NCI-H128 (cell line): ENCODE data around the gene VSIG4.
"Not testable (repeated sequence)": the region's sequence is repeated elsewhere in the genome, so short reads cannot be mapped to it uniquely, and the experiment has no call there.

ENCODE experiments used
- DNase-seq: peaks from one replicate; lab custom pipeline; 2025; ENCODE audit not compliant: unreplicated experiment; lab: John Stamatoyannopoulos, UW

VSIG4 gene

GRCh38 chrX:66039944-66040343 lies at the start of gene VSIG4:
TSS of gene VSIG4 (minus strand) at chrX:66040080. CDS start at chrX:66039998, 82 bp downstream.
- DNase-seq: no peak

GRCh38 chrX:66076801-66077200 lies 36.9 kb upstream of the VSIG4 start:
- no peak for DNase-seq

- DNase-seq: no peak
Measured at GRCh38 chrX:66074920-66075879, 35.3 kb upstream of the VSIG4 start.

- no peak for DNase-seq
Measured at GRCh38 chrX:66071126-66071525, 31.2 kb upstream of the VSIG4 start.

GRCh38 chrX:66064261-66064660 lies 24.4 kb upstream of the VSIG4 start:
- DNase-seq: no peak

GRCh38 chrX:66057019-66057418 lies 17.1 kb upstream of the VSIG4 start:
- DNase-seq: not testable (repeated sequence)

GRCh38 chrX:66054978-66055377 lies 15.1 kb upstream of the VSIG4 start:
- no peak for DNase-seq

- DNase-seq: no peak
Measured at GRCh38 chrX:66053414-66053813, 13.5 kb upstream of the VSIG4 start.

- no peak for DNase-seq
Measured at GRCh38 chrX:66051980-66052379, 12.1 kb upstream of the VSIG4 start.

GRCh38 chrX:66050140-66050569 lies 10.3 kb upstream of the VSIG4 start:
- no peak for DNase-seq

GRCh38 chrX:66049056-66049455 lies 9.2 kb upstream of the VSIG4 start:
- no peak for DNase-seq

GRCh38 chrX:66046612-66047235 lies 6.8 kb upstream of the VSIG4 start:
- DNase-seq: no peak

- DNase-seq: no peak
Measured at GRCh38 chrX:66045894-66046293, 6.0 kb upstream of the VSIG4 start.

GRCh38 chrX:66043584-66043983 lies 3.7 kb upstream of the VSIG4 start:
- DNase-seq: no peak

GRCh38 chrX:66042307-66043077 lies 2.6 kb upstream of the VSIG4 start:
- no peak for DNase-seq

GRCh38 chrX:66038115-66038514 lies 1.8 kb downstream of the VSIG4 start:
- no peak for DNase-seq

GRCh38 chrX:66036231-66036630 lies 3.6 kb downstream of the VSIG4 start:
- no peak for DNase-seq

GRCh38 chrX:66035667-66036066 lies 4.2 kb downstream of the VSIG4 start:
- DNase-seq: no peak

- DNase-seq: no peak
Measured at GRCh38 chrX:66030505-66031317, 9.2 kb downstream of the VSIG4 start.

- no peak for DNase-seq
Measured at GRCh38 chrX:66028936-66029335, 10.9 kb downstream of the VSIG4 start.

- no peak for DNase-seq
Measured at GRCh38 chrX:66024570-66024969, 15.3 kb downstream of the VSIG4 start.
